Gastroesophageal sphincter (tissue), 3 donors: ENCODE data around the gene SUV39H2.

Experiments
- EP300 ChIP-seq: sonication (generic); formaldehyde crosslinking; IDR thresholded peaks from one replicate; pipeline ENCODE4 v1.6.1; 2017; ENCODE audit warnings: antibody characterized with exemption, mild to moderate bottlenecking
- TF ChIP-seq, protein P1 (sequence below), 4 experiments: fragments of 200-600 bp in 2 of 4; fragments of 450-650 bp in 2 of 4; sonication (generic) in 1 of 4; IDR thresholded peaks; one replicate each; pipeline ENCODE4 v1.5.1; 2017 to 2019; ENCODE audit warnings: antibody characterized with exemption in 4 of 4, mild to moderate bottlenecking in 2 of 4, moderate library complexity in 2 of 4

GRCh38 chr10:14926061-14926470 is 47.4 kb downstream of the SUV39H2 start:
- TF ChIP-seq, protein P1, sequence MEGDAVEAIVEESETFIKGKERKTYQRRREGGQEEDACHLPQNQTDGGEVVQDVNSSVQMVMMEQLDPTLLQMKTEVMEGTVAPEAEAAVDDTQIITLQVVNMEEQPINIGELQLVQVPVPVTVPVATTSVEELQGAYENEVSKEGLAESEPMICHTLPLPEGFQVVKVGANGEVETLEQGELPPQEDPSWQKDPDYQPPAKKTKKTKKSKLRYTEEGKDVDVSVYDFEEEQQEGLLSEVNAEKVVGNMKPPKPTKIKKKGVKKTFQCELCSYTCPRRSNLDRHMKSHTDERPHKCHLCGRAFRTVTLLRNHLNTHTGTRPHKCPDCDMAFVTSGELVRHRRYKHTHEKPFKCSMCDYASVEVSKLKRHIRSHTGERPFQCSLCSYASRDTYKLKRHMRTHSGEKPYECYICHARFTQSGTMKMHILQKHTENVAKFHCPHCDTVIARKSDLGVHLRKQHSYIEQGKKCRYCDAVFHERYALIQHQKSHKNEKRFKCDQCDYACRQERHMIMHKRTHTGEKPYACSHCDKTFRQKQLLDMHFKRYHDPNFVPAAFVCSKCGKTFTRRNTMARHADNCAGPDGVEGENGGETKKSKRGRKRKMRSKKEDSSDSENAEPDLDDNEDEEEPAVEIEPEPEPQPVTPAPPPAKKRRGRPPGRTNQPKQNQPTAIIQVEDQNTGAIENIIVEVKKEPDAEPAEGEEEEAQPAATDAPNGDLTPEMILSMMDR (IDR thresholded peaks at IDR 0.05), result no peak
- no peak for TF ChIP-seq EP300
